ENCODE data around the gene LAMA2.

Gene LAMA2

GRCh38 chr6:129280293-129280644 is 397.3 kb downstream of the LAMA2 start:
- CTCF ChIA-PET: no interaction called here
- no peak overlapping the region for H3K27ac ChIP-seq (ENCODE audit: insufficient read depth in 1 of 2, low read depth in 1 of 2, low read length in 2 of 2, poor library complexity in 1 of 2, severe bottlenecking in 2 of 2)
- H3K9me3 ChIP-seq (ENCODE audit: control extremely low read depth in 1 of 5, control insufficient read depth in 4 of 5, insufficient read depth in 2 of 5, low read depth in 1 of 5, low read length in 4 of 5): no peaks in the 10 kb centered on the region
- no peaks in the 10 kb centered on the region for H3K36me3 ChIP-seq (ENCODE audit: control insufficient read depth in 4 of 4, insufficient read depth in 4 of 4, low read length in 3 of 4)
- no peaks in the 10 kb centered on the region for H3K4me1 ChIP-seq (ENCODE audit: control extremely low read depth in 1 of 4, control insufficient read depth in 4 of 4, insufficient read depth in 4 of 4, low read length in 3 of 4)
- peaks cover 0 to 6% (median 0%) of the 10 kb centered on the region in 5 experiments for H3K27me3 ChIP-seq (replicated peaks in 2 of 5; ENCODE audit: control insufficient read depth in 4 of 5, insufficient read depth in 5 of 5, low read length in 4 of 5)
- POLR2A ChIA-PET: no interaction called here
- H3K4me3 ChIP-seq (ENCODE audit: control insufficient read depth in 1 of 7, extremely low read depth in 1 of 7, insufficient read depth in 4 of 7, low read depth in 2 of 7, low read length in 6 of 7): no peak overlapping the region
- no peak for DNase-seq

- CTCF ChIA-PET: no interaction called here
- DNase-seq: no peak
- 43% methylated on average over 1 of the region's 1 CpG for WGBS (ENCODE audit: insufficient coverage)
Measured at GRCh38 chr6:129280749-129281148, 397.8 kb downstream of the LAMA2 start.

GRCh38 chr6:129281168-129281796 is 398.3 kb downstream of the LAMA2 start:
- no peak overlapping the region for H3K27ac ChIP-seq (ENCODE audit: insufficient read depth in 1 of 2, low read depth in 1 of 2, low read length in 2 of 2, poor library complexity in 1 of 2, severe bottlenecking in 2 of 2)
- no peak overlapping the region for H3K4me3 ChIP-seq (ENCODE audit: control insufficient read depth in 1 of 7, extremely low read depth in 1 of 7, insufficient read depth in 4 of 7, low read depth in 2 of 7, low read length in 6 of 7)
- CTCF ChIA-PET: no interaction called here
- no peaks in the 10 kb centered on the region for H3K9me3 ChIP-seq (ENCODE audit: control extremely low read depth in 1 of 5, control insufficient read depth in 4 of 5, insufficient read depth in 2 of 5, low read depth in 1 of 5, low read length in 4 of 5)
- H3K27me3 ChIP-seq (replicated peaks in 2 of 5; ENCODE audit: control insufficient read depth in 4 of 5, insufficient read depth in 5 of 5, low read length in 4 of 5): peaks cover 0 to 6% (median 0%) of the 10 kb centered on the region in 5 experiments
- POLR2A ChIA-PET: no interaction called here
- DNase-seq: no peak
- H3K4me1 ChIP-seq (ENCODE audit: control extremely low read depth in 1 of 4, control insufficient read depth in 4 of 4, insufficient read depth in 4 of 4, low read length in 3 of 4): no peaks in the 10 kb centered on the region
- no peaks in the 10 kb centered on the region for H3K36me3 ChIP-seq (ENCODE audit: control insufficient read depth in 4 of 4, insufficient read depth in 4 of 4, low read length in 3 of 4)

More at GRCh38 chr6:129280749-129281148, 397.8 kb downstream of the LAMA2 start:
- Histone ChIP-seq H3K36me3 (ENCODE audit: control insufficient read depth in 4 of 4, insufficient read depth in 4 of 4, low read length in 3 of 4) (no peaks in the 10 kb centered on the region), H3K9me3 (ENCODE audit: control extremely low read depth in 1 of 5, control insufficient read depth in 4 of 5, insufficient read depth in 2 of 5, low read depth in 1 of 5, low read length in 4 of 5) (no peaks in the 10 kb centered on the region), H3K4me3 (ENCODE audit: control insufficient read depth in 1 of 7, extremely low read depth in 1 of 7, insufficient read depth in 4 of 7, low read depth in 2 of 7, low read length in 6 of 7) (no peak overlapping the region), H3K27me3 (replicated peaks in 2 of 5; ENCODE audit: control insufficient read depth in 4 of 5, insufficient read depth in 5 of 5, low read length in 4 of 5) (peaks cover 0 to 6% (median 0%) of the 10 kb centered on the region in 5 experiments), H3K27ac (ENCODE audit: insufficient read depth in 1 of 2, low read depth in 1 of 2, low read length in 2 of 2, poor library complexity in 1 of 2, severe bottlenecking in 2 of 2) (no peak overlapping the region), H3K4me1 (ENCODE audit: control extremely low read depth in 1 of 4, control insufficient read depth in 4 of 4, insufficient read depth in 4 of 4, low read length in 3 of 4) (no peaks in the 10 kb centered on the region)
- POLR2A ChIA-PET: no interaction called here

GRCh38 chr6:129282019-129282418 is 399.1 kb downstream of the LAMA2 start:
- CTCF ChIA-PET: no interaction called here
- H3K27ac ChIP-seq (ENCODE audit: insufficient read depth in 1 of 2, low read depth in 1 of 2, low read length in 2 of 2, poor library complexity in 1 of 2, severe bottlenecking in 2 of 2): no peak overlapping the region
- H3K4me1 ChIP-seq (ENCODE audit: control extremely low read depth in 1 of 4, control insufficient read depth in 4 of 4, insufficient read depth in 4 of 4, low read length in 3 of 4): no peaks in the 10 kb centered on the region
- H3K27me3 ChIP-seq (replicated peaks in 2 of 5; ENCODE audit: control insufficient read depth in 4 of 5, insufficient read depth in 5 of 5, low read length in 4 of 5): peaks cover 0 to 6% (median 0%) of the 10 kb centered on the region in 5 experiments
- no peaks in the 10 kb centered on the region for H3K9me3 ChIP-seq (ENCODE audit: control extremely low read depth in 1 of 5, control insufficient read depth in 4 of 5, insufficient read depth in 2 of 5, low read depth in 1 of 5, low read length in 4 of 5)
- H3K4me3 ChIP-seq (ENCODE audit: control insufficient read depth in 1 of 7, extremely low read depth in 1 of 7, insufficient read depth in 4 of 7, low read depth in 2 of 7, low read length in 6 of 7): no peak overlapping the region
- POLR2A ChIA-PET: interaction anchor here (0.6 kb wide), 1 partner anchor 34 kb away, joined by 3 read pairs; no protein-coding TSS in a partner anchor
- H3K36me3 ChIP-seq (ENCODE audit: control insufficient read depth in 4 of 4, insufficient read depth in 4 of 4, low read length in 3 of 4): no peaks in the 10 kb centered on the region
- no peak for DNase-seq

GRCh38 chr6:129284225-129284624 is 401.3 kb downstream of the LAMA2 start:
- WGBS (ENCODE audit: insufficient coverage): 95% methylated on average over 3 of the region's 3 CpGs
- no peaks in the 10 kb centered on the region for H3K4me1 ChIP-seq (ENCODE audit: control extremely low read depth in 1 of 4, control insufficient read depth in 4 of 4, insufficient read depth in 4 of 4, low read length in 3 of 4)
- H3K9me3 ChIP-seq (ENCODE audit: control extremely low read depth in 1 of 5, control insufficient read depth in 4 of 5, insufficient read depth in 2 of 5, low read depth in 1 of 5, low read length in 4 of 5): no peaks in the 10 kb centered on the region
- H3K27me3 ChIP-seq (replicated peaks in 2 of 5; ENCODE audit: control insufficient read depth in 4 of 5, insufficient read depth in 5 of 5, low read length in 4 of 5): peaks cover 0 to 6% (median 0%) of the 10 kb centered on the region in 5 experiments
- DNase-seq: no peak
- ChIA-PET CTCF (interaction anchor here (1.2 kb wide), 1 partner anchor 10 kb away, joined by 4 read pairs; no protein-coding TSS in a partner anchor), POLR2A (no interaction called here)
- no peaks in the 10 kb centered on the region for H3K36me3 ChIP-seq (ENCODE audit: control insufficient read depth in 4 of 4, insufficient read depth in 4 of 4, low read length in 3 of 4)
- H3K27ac ChIP-seq (ENCODE audit: insufficient read depth in 1 of 2, low read depth in 1 of 2, low read length in 2 of 2, poor library complexity in 1 of 2, severe bottlenecking in 2 of 2): no peak overlapping the region
- H3K4me3 ChIP-seq (ENCODE audit: control insufficient read depth in 1 of 7, extremely low read depth in 1 of 7, insufficient read depth in 4 of 7, low read depth in 2 of 7, low read length in 6 of 7): no peak overlapping the region

GRCh38 chr6:129287231-129288177 is 404.6 kb downstream of the LAMA2 start:
- H3K4me1 ChIP-seq (ENCODE audit: control extremely low read depth in 1 of 4, control insufficient read depth in 4 of 4, insufficient read depth in 4 of 4, low read length in 3 of 4): no peaks in the 10 kb centered on the region
- no peak for DNase-seq
- POLR2A ChIA-PET: no interaction called here
- CTCF ChIA-PET: no interaction called here
- 98% methylated on average over 5 of the region's 7 CpGs for WGBS (ENCODE audit: insufficient coverage)
- no peaks in the 10 kb centered on the region for H3K36me3 ChIP-seq (ENCODE audit: control insufficient read depth in 4 of 4, insufficient read depth in 4 of 4, low read length in 3 of 4)
- H3K27ac ChIP-seq (ENCODE audit: insufficient read depth in 1 of 2, low read depth in 1 of 2, low read length in 2 of 2, poor library complexity in 1 of 2, severe bottlenecking in 2 of 2): no peak overlapping the region
- peaks cover 0 to 2% (median 0%) of the 10 kb centered on the region in 5 experiments for H3K27me3 ChIP-seq (replicated peaks in 2 of 5; ENCODE audit: control insufficient read depth in 4 of 5, insufficient read depth in 5 of 5, low read length in 4 of 5)
- H3K4me3 ChIP-seq (ENCODE audit: control insufficient read depth in 1 of 7, extremely low read depth in 1 of 7, insufficient read depth in 4 of 7, low read depth in 2 of 7, low read length in 6 of 7): no peak overlapping the region
- H3K9me3 ChIP-seq (ENCODE audit: control extremely low read depth in 1 of 5, control insufficient read depth in 4 of 5, insufficient read depth in 2 of 5, low read depth in 1 of 5, low read length in 4 of 5): no peaks in the 10 kb centered on the region

- CTCF ChIA-PET: no interaction called here
- WGBS (ENCODE audit: insufficient coverage): no CpG with 5 or more reads among the region's 1 CpG
Measured at GRCh38 chr6:129289442-129289841, 406.5 kb downstream of the LAMA2 start.

More at GRCh38 chr6:129289442-129289841, 406.5 kb downstream of the LAMA2 start:
- Histone ChIP-seq H3K27me3 (replicated peaks in 2 of 5; ENCODE audit: control insufficient read depth in 4 of 5, insufficient read depth in 5 of 5, low read length in 4 of 5) (no peaks in the 10 kb centered on the region), H3K27ac (ENCODE audit: insufficient read depth in 1 of 2, low read depth in 1 of 2, low read length in 2 of 2, poor library complexity in 1 of 2, severe bottlenecking in 2 of 2) (no peak overlapping the region), H3K9me3 (ENCODE audit: control extremely low read depth in 1 of 5, control insufficient read depth in 4 of 5, insufficient read depth in 2 of 5, low read depth in 1 of 5, low read length in 4 of 5) (no peaks in the 10 kb centered on the region), H3K4me3 (ENCODE audit: control insufficient read depth in 1 of 7, extremely low read depth in 1 of 7, insufficient read depth in 4 of 7, low read depth in 2 of 7, low read length in 6 of 7) (no peak overlapping the region), H3K36me3 (ENCODE audit: control insufficient read depth in 4 of 4, insufficient read depth in 4 of 4, low read length in 3 of 4) (no peaks in the 10 kb centered on the region), H3K4me1 (ENCODE audit: control extremely low read depth in 1 of 4, control insufficient read depth in 4 of 4, insufficient read depth in 4 of 4, low read length in 3 of 4) (no peaks in the 10 kb centered on the region)
- POLR2A ChIA-PET: no interaction called here
- no peak for DNase-seq

All from common myeloid progenitor, CD34-positive (primary cell).